ENCODE results near the gene ATXN7L2.

ATXN7L2 gene

DNA sequence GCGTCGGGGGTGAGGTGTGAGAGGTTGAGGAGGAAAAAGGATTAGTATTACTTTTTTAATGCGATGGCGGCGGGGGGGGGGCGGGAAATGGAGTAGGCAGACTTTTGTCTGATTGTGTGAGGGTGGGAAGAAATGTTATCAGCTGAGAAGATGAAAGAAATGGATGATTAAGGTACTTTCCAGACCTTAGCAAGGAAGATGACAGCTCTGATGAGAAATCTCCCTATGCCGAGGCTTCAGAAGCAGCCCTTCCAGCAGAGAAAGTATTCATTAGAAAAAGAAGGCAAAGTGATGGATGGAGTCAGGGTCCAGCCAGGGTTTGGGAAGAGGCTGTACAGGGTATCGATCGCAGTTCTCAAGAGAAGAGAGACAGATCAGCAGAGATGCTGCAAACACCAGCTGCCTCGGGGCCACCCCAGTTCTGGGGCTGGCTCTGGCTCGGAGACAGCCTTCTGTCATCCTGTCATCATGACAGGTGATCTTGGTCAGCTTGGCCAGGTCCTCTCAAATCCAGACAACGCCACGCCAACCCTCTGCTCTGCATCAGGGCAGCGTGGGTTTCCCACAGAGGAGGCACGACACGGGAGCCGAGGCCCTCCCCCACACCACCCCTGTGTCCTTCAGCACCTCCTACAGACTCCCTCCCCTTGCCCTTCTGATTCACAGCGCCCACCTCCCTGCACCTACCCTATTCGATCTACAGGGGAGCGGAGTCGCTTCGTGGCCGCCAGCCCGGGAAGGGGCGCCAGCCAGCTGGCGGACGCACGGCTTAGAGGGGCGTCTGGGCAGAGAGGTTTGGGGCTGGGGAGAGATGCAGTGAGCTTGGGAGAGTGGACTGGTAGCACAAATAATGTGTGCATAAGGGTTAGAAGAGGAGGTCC, 674 bp upstream of the ATXN7L2 start:
- TF ChIP-seq TAF1 (IDR thresholded peaks at IDR 0.05; ENCODE audit: low read depth): no peak
- no peak for TF ChIP-seq TCF12 (IDR thresholded peaks at IDR 0.05; ENCODE audit: low read depth)
- TF ChIP-seq CREB1 (IDR thresholded peaks at IDR 0.05; ENCODE audit: low read depth): no peak
- TF ChIP-seq CEBPB (IDR thresholded peaks at IDR 0.05): no peak
- no peak for TF ChIP-seq ZBTB7A (IDR thresholded peaks at IDR 0.05; ENCODE audit: low read depth)
- TF ChIP-seq FOXM1 (IDR thresholded peaks at IDR 0.05; ENCODE audit: borderline replicate concordance, low read depth): no peak
- TF ChIP-seq MAX (IDR thresholded peaks at IDR 0.05): no peak
- TF ChIP-seq RAD21 (IDR thresholded peaks at IDR 0.05; ENCODE audit: low read depth): no peak
- no peak for TF ChIP-seq EP300 (IDR thresholded peaks at IDR 0.05; ENCODE audit: borderline replicate concordance)
- no peak for TF ChIP-seq NFIC (IDR thresholded peaks at IDR 0.05)
- TF ChIP-seq YY1 (IDR thresholded peaks at IDR 0.05; ENCODE audit: low read depth): no peak
- TF ChIP-seq TEAD4 (IDR thresholded peaks at IDR 0.05): no peak
- no peak for TF ChIP-seq EGR1 (IDR thresholded peaks at IDR 0.05)
- TF ChIP-seq, protein P1, sequence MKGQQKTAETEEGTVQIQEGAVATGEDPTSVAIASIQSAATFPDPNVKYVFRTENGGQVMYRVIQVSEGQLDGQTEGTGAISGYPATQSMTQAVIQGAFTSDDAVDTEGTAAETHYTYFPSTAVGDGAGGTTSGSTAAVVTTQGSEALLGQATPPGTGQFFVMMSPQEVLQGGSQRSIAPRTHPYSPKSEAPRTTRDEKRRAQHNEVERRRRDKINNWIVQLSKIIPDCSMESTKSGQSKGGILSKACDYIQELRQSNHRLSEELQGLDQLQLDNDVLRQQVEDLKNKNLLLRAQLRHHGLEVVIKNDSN (IDR thresholded peaks at IDR 0.05): no peak
- no peak for TF ChIP-seq REST (IDR thresholded peaks at IDR 0.05; ENCODE audit: low read depth)

- TF ChIP-seq YY1 (IDR thresholded peaks at IDR 0.05; ENCODE audit: low read depth) (no peak), EGR1 (IDR thresholded peaks at IDR 0.05) (no peak), ZBTB7A (IDR thresholded peaks at IDR 0.05; ENCODE audit: low read depth) (no peak), FOXM1 (IDR thresholded peaks at IDR 0.05; ENCODE audit: borderline replicate concordance, low read depth) (no peak)
Observed at GRCh38 chr1:109484519-109484975, 842 bp downstream of the ATXN7L2 start.

DNA sequence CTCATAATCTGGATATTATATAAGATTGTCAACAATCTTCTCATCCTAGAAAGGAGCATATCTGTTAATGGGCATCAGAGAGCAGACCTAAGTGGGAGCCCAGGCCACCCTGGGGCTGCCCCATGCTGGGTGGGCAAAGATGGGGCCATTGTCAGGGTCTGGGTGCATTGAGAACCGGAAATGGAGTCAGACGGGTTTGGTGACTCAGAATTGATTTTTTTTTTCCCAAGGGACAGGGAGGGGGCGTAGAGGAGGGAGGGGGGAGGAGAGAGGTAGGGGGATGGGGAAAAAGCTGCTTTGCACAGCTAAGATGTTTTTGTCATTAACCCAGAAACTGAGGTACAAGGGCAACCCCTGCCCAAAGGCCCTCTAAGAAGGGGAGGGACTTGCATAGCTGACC, 1.3 kb downstream of the ATXN7L2 start:
- TF ChIP-seq NFIC (IDR thresholded peaks at IDR 0.05) (no peak), ZBTB7A (IDR thresholded peaks at IDR 0.05; ENCODE audit: low read depth) (0 out of 2 replicates have a peak, but pooled peaks have one; percentile 44)

DNA sequence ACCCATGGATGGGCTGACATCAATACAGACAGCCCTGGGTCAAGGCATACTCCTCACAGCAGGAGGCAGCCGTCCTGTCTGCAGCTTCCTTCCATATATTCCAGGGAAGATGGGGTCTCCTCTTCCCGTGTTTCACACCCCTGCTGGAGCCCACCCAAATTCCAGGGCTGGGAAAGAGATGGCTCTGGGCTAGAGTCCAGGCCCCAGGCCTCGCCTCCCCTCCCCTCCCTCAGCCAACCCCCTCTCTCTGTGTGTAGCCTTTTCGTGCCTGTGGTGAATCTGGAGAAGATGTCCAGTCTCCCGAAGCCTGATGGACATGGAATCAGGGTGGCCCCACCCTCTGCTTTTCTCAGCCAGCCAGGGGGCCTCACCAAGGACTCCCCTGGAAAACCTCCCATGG, 3.6 kb downstream of the ATXN7L2 start:
- TF ChIP-seq RAD21 (IDR thresholded peaks at IDR 0.05; ENCODE audit: low read depth) (no peak), CREB1 (IDR thresholded peaks at IDR 0.05; ENCODE audit: low read depth) (no peak), MAX (IDR thresholded peaks at IDR 0.05) (no peak), EGR1 (IDR thresholded peaks at IDR 0.05) (no peak), TCF12 (IDR thresholded peaks at IDR 0.05; ENCODE audit: low read depth) (no peak), NFIC (IDR thresholded peaks at IDR 0.05) (no peak), REST (IDR thresholded peaks at IDR 0.05; ENCODE audit: low read depth) (no peak), TEAD4 (IDR thresholded peaks at IDR 0.05) (no peak)
- TF ChIP-seq, protein P1 (IDR thresholded peaks at IDR 0.05): no peak

DNA sequence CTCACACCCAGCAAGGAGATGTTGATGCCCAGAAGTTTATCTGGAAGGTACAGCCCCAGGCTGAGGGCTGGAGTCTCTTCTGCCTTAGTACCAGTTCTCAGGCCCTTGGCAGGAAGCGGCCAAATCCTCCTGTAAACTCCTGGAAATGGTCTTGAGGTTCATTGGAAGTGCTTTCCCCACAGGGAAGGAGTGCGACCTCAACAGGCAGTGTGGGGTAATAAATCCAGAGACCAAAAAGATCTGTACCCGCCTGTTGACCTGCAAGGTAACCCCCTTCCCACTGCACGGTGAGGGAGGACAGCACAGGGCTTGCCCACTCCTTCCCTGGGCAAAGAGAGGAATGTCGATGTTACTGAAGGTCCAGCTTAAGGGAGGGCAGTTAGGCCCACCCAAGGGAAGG, 4.5 kb downstream of the ATXN7L2 start:
- TF ChIP-seq CREB1 (IDR thresholded peaks at IDR 0.05; ENCODE audit: low read depth) (no peak), EP300 (IDR thresholded peaks at IDR 0.05; ENCODE audit: borderline replicate concordance) (no peak), YY1 (IDR thresholded peaks at IDR 0.05; ENCODE audit: low read depth) (no peak), REST (IDR thresholded peaks at IDR 0.05; ENCODE audit: low read depth) (no peak), TCF12 (IDR thresholded peaks at IDR 0.05; ENCODE audit: low read depth) (no peak), TAF1 (IDR thresholded peaks at IDR 0.05; ENCODE audit: low read depth) (no peak), TEAD4 (IDR thresholded peaks at IDR 0.05) (no peak), NFIC (IDR thresholded peaks at IDR 0.05) (no peak), RAD21 (IDR thresholded peaks at IDR 0.05; ENCODE audit: low read depth) (no peak)
- TF ChIP-seq, protein P1 (IDR thresholded peaks at IDR 0.05): no peak

All from Ishikawa (cell line).